DND-41 (cell line): ENCODE results near the gene MCCD1.

Experiments used
- ATAC-seq: fragments of 200-7000 bp; cut with Tn5 transposase; 3 replicates; pipeline ENCODE4 v1.9.1; 2021; ENCODE audit warnings: low read depth; ENCODE audit not compliant: insufficient read depth
- DNase-seq: peaks from one replicate; pipeline ENCODE4 v3.0.0-alpha.2; 2020
- H2AFZ ChIP-seq: 2 replicates; pipeline ENCODE4 v1.6.0; 2012; ENCODE audit warnings: low read depth, low read length
- H3K27ac ChIP-seq: 2 replicates; pipeline ENCODE4 v1.5.1; 2012; ENCODE audit warnings: low read length, inconsistent platforms
- H3K27me3 ChIP-seq: fragments of 200-600 bp; sonication (generic); 2 replicates; pipeline ENCODE4 v1.6.0; 2012; ENCODE audit warnings: low read length, mild to moderate bottlenecking, inconsistent platforms; ENCODE audit not compliant: insufficient read depth, poor library complexity
- H3K36me3 ChIP-seq: 2 replicates; pipeline ENCODE4 v1.5.1; 2012; ENCODE audit warnings: low read length, inconsistent platforms; ENCODE audit not compliant: insufficient read depth
- H3K4me1 ChIP-seq: 2 replicates; pipeline ENCODE4 v1.5.1; 2012; ENCODE audit warnings: mild to moderate bottlenecking, low read length; ENCODE audit not compliant: insufficient read depth
- H3K4me2 ChIP-seq: 2 replicates; pipeline ENCODE4 v1.6.0; 2012; ENCODE audit warnings: mild to moderate bottlenecking, moderate library complexity, low read length, inconsistent platforms; ENCODE audit not compliant: insufficient read depth
- H3K4me3 ChIP-seq, 2 experiments: fragments of 200-600 bp in 1 of 2; shearing (Covaris generic) in 1 of 2; 2 replicates each; pipeline ENCODE4 v1.5.1; 2012 to 2016; ENCODE audit warnings: inconsistent platforms in 2 of 2, low read length in 2 of 2, mild to moderate bottlenecking in 2 of 2, low read depth in 1 of 2, moderate library complexity in 1 of 2
- H3K79me2 ChIP-seq: 2 replicates; pipeline ENCODE4 v1.6.0; 2012; ENCODE audit warnings: low read length, inconsistent platforms; ENCODE audit not compliant: insufficient read depth
- H3K9ac ChIP-seq: 2 replicates; pipeline ENCODE4 v1.6.0; 2012; ENCODE audit warnings: low read depth, mild to moderate bottlenecking, inconsistent platforms, low read length, moderate library complexity
- H3K9me3 ChIP-seq: 2 replicates; pipeline ENCODE4 v1.5.1; 2012; ENCODE audit warnings: low read length, moderate library complexity, mild to moderate bottlenecking, inconsistent platforms; ENCODE audit not compliant: insufficient read depth, severe bottlenecking
- H4K20me1 ChIP-seq: 2 replicates; pipeline ENCODE4 v1.6.0; 2012; ENCODE audit warnings: low read length; ENCODE audit not compliant: insufficient read depth
- CTCF ChIP-seq: IDR thresholded peaks from 2 replicates; pipeline ENCODE4 v1.5.1; 2012; ENCODE audit warnings: borderline replicate concordance, low read length, moderate library complexity, mild to moderate bottlenecking; ENCODE audit not compliant: poor library complexity, severe bottlenecking; ENCODE audit errors: extremely low read depth
- EZH2 ChIP-seq: IDR thresholded peaks from 3 replicates; pipeline ENCODE4 v1.6.1; 2012; ENCODE audit warnings: borderline replicate concordance, low read depth, mild to moderate bottlenecking, moderate library complexity, low read length, inconsistent platforms; ENCODE audit not compliant: severe bottlenecking

The MCCD1 gene

GRCh38 chr6:31533455-31533841, 4.7 kb downstream of the MCCD1 start:
- no peak for ATAC-seq
- H3K9me3 ChIP-seq, result no peaks in the 10 kb centered on the region
- H4K20me1 ChIP-seq, result peaks cover 86% of the 10 kb centered on the region
- DNase-seq, result no peak
- peaks cover 51% of the 10 kb centered on the region for H3K79me2 ChIP-seq
- H3K36me3 ChIP-seq, result peaks cover 90% of the 10 kb centered on the region
- TF ChIP-seq EZH2 (no peak), CTCF (no peak)
- no peaks in the 10 kb centered on the region for H3K27me3 ChIP-seq
- peaks cover 18% of the 10 kb centered on the region for H3K4me1 ChIP-seq
- no peak overlapping the region for H3K4me3 ChIP-seq
- no peak overlapping the region for H3K4me2 ChIP-seq
- no peak overlapping the region for H3K9ac ChIP-seq
- H2AFZ ChIP-seq, result no peak overlapping the region
- H3K27ac ChIP-seq, result no peak overlapping the region

- Histone ChIP-seq H3K27ac (no peak overlapping the region), H3K4me2 (no peak overlapping the region), H3K27me3 (no peaks in the 10 kb centered on the region), H3K9me3 (no peaks in the 10 kb centered on the region), H2AFZ (no peak overlapping the region), H3K4me1 (peaks cover 24% of the 10 kb centered on the region), H3K9ac (no peak overlapping the region), H3K36me3 (peaks cover 95% of the 10 kb centered on the region), H3K4me3 (no peak overlapping the region), H3K79me2 (peaks cover 57% of the 10 kb centered on the region), H4K20me1 (peaks cover 90% of the 10 kb centered on the region)
- ATAC-seq (no peak), DNase-seq (no peak)
- TF ChIP-seq EZH2 (no peak), CTCF (no peak)
Observed at GRCh38 chr6:31534011-31534410, 5.2 kb downstream of the MCCD1 start.

- no peaks in the 10 kb centered on the region for H3K27me3 ChIP-seq
- H4K20me1 ChIP-seq, result peaks cover 93% of the 10 kb centered on the region
- H3K27ac ChIP-seq, result no peak overlapping the region
- peaks cover 63% of the 10 kb centered on the region for H3K79me2 ChIP-seq
- H3K4me3 ChIP-seq, result no peak overlapping the region
- H3K4me1 ChIP-seq, result peaks cover 29% of the 10 kb centered on the region
- DNase-seq (no peak), ATAC-seq (no peak)
- no peak overlapping the region for H3K9ac ChIP-seq
- peaks cover 99% of the 10 kb centered on the region for H3K36me3 ChIP-seq
- no peaks in the 10 kb centered on the region for H3K9me3 ChIP-seq
- H3K4me2 ChIP-seq, result peak overlapping the region; percentile 19; the same call in 1 of the 2 replicates
- no peak overlapping the region for H2AFZ ChIP-seq
- TF ChIP-seq EZH2 (no peak), CTCF (no peak)
Observed at GRCh38 chr6:31534521-31535040, 5.8 kb downstream of the MCCD1 start.
